ENCODE results near the gene PAMR1. TPM values are rescaled to one million over a fixed set of nuclear protein-coding genes. Genes with fewer than 3 reads are reported as not detected.
A peak's percentile ranks its signal among the peaks of the same experiment; 100 is the strongest.
"Not testable (repeated sequence)": the region's sequence is repeated elsewhere in the genome, so short reads cannot be mapped to it uniquely, and the experiment has no call there.

PAMR1 gene
- total RNA-seq, 4 donors from 2014 or later = 12.7 to 20.8 (median 17.8) TPM

DNA sequence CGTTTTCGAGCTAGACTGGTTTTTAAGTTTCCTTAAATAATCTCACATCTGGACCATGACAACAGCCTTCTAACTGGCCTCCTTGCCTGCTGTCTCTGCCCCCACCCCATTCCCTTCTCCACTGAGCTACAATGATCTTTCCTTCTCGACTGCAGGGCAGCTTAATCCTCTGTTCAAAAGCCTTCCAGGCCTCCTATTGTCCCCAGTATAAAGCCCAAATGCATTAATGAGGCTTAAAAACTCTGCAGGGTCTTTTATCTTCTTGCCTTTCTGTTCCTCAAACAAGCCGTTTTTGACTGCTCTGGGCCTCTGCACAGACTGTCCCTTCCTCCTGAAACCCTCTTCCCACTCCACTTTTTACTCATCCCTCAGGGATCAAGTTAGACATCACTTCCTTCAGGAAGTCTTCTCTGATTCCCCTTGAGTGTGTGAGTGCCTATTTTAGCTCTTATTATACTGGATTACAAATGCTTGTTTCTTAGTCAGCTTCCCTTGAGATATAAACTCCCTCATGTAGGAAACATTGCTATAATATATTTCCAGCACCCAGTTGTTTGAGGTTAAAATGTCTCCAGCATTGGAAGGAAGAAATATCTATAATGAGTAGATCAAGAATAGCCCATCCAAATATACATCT, 23.6 kb upstream of the PAMR1 start:
- intact Hi-C loops (cut with DNase I; ENCODE audit: low total_unique reads) = no loop called here
- H3K4me3 ChIP-seq (ENCODE audit: low read depth, poor library complexity, severe bottlenecking) = no peak overlapping the region
- DNase-seq (ENCODE audit: low spot score in 2 of 2) = no peak
- TF ChIP-seq POLR2A (IDR thresholded peaks at IDR 0.05) = no peak
- TF ChIP-seq, protein P1, sequence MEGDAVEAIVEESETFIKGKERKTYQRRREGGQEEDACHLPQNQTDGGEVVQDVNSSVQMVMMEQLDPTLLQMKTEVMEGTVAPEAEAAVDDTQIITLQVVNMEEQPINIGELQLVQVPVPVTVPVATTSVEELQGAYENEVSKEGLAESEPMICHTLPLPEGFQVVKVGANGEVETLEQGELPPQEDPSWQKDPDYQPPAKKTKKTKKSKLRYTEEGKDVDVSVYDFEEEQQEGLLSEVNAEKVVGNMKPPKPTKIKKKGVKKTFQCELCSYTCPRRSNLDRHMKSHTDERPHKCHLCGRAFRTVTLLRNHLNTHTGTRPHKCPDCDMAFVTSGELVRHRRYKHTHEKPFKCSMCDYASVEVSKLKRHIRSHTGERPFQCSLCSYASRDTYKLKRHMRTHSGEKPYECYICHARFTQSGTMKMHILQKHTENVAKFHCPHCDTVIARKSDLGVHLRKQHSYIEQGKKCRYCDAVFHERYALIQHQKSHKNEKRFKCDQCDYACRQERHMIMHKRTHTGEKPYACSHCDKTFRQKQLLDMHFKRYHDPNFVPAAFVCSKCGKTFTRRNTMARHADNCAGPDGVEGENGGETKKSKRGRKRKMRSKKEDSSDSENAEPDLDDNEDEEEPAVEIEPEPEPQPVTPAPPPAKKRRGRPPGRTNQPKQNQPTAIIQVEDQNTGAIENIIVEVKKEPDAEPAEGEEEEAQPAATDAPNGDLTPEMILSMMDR (IDR thresholded peaks at IDR 0.05) = no peak
- 53 to 68% methylated on average over 4 of the region's 4 CpGs for WGBS, 2 donors

DNA sequence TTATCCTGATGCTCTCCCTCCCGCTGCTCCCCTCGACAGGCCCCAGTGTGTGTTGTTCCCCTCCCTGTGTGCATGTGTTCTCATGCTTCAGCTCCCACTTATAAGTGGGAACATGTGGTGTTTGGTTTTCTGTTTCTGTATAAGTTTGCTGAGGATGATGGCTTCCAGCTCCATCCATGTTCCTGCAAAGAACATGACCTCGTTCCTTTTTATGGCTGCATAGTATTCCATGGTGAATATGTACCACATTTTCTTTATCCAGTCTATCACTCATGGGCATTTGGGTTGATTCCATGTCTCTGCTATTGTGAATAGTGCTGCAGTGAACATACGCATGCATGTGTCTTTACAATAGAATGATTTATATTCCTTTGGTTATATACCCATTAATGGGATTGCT, 22.6 kb upstream of the PAMR1 start:
- H3K4me3 ChIP-seq (ENCODE audit: low read depth, poor library complexity, severe bottlenecking); DNase-seq (ENCODE audit: low spot score in 2 of 2); intact Hi-C loops (cut with DNase I; ENCODE audit: low total_unique reads): not testable (repeated sequence)
- 82 to 86% methylated on average over 4 of the region's 4 CpGs for WGBS, 2 donors

DNA sequence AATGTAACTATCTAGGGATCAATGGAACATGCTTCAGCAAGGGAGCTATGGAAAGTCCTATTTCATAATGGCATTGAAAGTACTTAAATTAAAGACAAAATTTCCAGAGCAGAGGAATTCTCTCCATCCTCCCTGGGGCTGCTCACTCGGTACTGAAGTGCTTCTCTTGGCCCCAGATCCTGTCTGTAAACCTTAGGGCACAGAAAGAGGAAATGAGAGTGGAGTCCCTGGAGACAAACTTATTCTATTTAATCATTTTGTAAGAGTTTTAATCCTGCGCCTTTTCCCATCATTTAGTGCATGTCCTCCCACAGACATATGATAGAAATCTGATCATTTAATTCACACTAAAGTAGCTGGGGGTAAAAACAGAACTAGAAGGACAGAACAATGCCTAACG, 20.9 kb upstream of the PAMR1 start:
- TF ChIP-seq, protein P1 (IDR thresholded peaks at IDR 0.05) = no peak
- no peak for TF ChIP-seq POLR2A (IDR thresholded peaks at IDR 0.05)
- no peak for DNase-seq (ENCODE audit: low spot score in 2 of 2)
- 69 to 75% methylated on average over 3 of the region's 3 CpGs for WGBS, 2 donors
- H3K4me3 ChIP-seq (ENCODE audit: low read depth, poor library complexity, severe bottlenecking) = no peak overlapping the region
- intact Hi-C loops (cut with DNase I; ENCODE audit: low total_unique reads) = no loop called here

DNA sequence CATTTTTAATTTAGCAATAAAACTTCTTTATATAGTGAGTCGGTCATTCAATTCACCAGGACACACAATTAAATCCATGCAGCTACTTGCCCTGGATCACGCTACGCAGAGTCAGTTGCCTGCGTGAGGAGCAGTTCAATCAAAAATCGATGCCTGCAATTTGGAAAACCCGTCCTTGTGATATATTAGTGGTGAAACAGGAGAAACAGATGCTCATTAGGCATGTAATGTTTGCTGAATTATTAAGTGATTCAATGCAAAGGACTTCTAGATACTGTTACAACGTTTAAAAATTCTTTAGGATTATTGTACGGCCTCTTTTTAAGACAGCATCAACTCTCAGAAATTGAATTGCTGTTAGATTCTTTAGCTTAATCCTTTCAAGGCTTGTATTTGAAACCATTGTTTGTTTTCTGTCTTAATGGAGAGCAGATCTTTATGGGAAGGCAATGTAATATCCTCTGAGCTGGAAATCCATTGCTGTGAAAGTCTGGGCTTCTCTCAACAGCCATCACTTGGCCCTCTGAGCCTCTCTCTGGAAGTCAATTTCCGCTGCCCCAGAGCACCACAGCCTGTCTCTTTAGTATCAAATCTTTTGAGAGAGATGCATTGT, 20.1 kb upstream of the PAMR1 start:
- DNase-seq (ENCODE audit: low spot score in 2 of 2) = no peak
- no peak overlapping the region for H3K4me3 ChIP-seq (ENCODE audit: low read depth, poor library complexity, severe bottlenecking)
- 87 to 89% methylated on average over 9 of the region's 9 CpGs for WGBS, 2 donors
- TF ChIP-seq, protein P1 (IDR thresholded peaks at IDR 0.05) = no peak
- no peak for TF ChIP-seq POLR2A (IDR thresholded peaks at IDR 0.05)
- intact Hi-C loops (cut with DNase I; ENCODE audit: low total_unique reads) = no loop called here

DNA sequence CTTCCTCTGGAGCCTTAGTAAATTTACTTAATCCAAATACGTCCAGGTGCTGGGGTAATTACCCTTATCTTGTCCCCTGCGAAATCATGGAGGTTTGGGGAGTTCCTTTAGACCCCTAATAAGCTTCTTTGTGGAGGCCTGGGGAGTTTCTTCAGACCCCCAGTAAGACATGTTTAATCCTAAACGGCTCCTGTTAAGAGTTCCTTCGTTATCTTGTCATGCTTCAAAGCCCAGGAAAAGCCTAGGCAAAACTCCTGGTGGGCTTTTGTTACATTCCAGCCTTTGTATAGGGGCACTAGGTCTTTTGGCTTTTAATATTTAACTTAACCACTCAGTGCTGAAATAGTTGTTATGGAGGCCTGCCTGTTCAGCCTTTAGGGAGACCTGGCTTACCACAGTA, 18.1 kb upstream of the PAMR1 start:
- no peak overlapping the region for H3K4me3 ChIP-seq (ENCODE audit: low read depth, poor library complexity, severe bottlenecking)
- WGBS, 2 donors = 88 to 93% methylated on average over 4 of the region's 4 CpGs
- no peak for DNase-seq (ENCODE audit: low spot score in 2 of 2)
- intact Hi-C loops (cut with DNase I; ENCODE audit: low total_unique reads) = no loop called here
- TF ChIP-seq POLR2A (IDR thresholded peaks at IDR 0.05) = no peak
- TF ChIP-seq, protein P1 (IDR thresholded peaks at IDR 0.05) = no peak

DNA sequence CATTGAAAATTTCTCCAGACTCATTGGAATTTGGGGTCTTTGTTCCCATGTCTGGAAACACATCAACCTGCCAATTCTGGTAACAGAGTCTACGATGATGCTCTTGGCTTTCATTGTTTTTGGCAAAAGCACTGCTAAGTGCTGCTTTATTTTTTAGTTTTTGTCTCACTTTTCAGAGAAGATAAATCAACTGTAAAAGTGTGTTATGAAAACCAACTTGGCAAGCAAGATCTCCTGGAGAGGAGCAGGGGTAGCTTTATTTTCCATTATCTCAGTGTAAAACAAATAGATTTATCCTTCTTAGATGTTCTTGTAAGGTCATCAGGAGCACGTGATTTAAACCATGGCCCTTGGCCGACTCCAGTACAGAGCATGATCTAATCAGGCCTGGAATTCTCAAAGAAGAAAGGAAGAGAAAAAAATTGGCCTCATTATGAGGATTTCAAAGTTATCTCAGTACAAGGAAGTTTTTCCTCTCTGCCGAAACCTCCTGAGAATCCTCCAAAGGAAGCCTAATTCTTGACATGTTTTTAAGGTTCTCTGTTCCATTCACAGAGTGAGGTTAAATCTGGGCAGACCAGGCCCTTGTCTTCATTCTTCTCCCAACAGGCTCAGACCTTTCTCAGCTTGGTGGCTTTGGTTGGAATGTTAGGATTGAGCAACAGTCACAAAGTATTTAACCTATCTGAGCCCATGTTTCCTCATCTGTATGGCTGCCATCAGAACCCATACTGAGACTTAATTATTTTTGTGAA, 16.4 kb upstream of the PAMR1 start:
- TF ChIP-seq POLR2A (IDR thresholded peaks at IDR 0.05) = no peak
- TF ChIP-seq, protein P1 (IDR thresholded peaks at IDR 0.05) = no peak
- 19 to 24% methylated on average over 4 of the region's 4 CpGs for WGBS, 2 donors
- no peak overlapping the region for H3K4me3 ChIP-seq (ENCODE audit: low read depth, poor library complexity, severe bottlenecking)
- peak in 1 of 2 donors; percentile 69 for DNase-seq (ENCODE audit: low spot score in 2 of 2)
- intact Hi-C loops (cut with DNase I; ENCODE audit: low total_unique reads) = no loop called here

All from lower leg skin (tissue), 4 donors.